Germinal center (tissue), 1 donor: ENCODE measurements around the gene CROCC2.

Experiments used
- DNase-seq: peaks from one replicate; pipeline ENCODE4 v3.0.0; 2012; ENCODE audit warnings: mixed read lengths, low spot score

CROCC2 gene

GRCh38 chr2:241038374-241039180 is 132.4 kb downstream of the CROCC2 start:
- no peak for DNase-seq

DNA sequence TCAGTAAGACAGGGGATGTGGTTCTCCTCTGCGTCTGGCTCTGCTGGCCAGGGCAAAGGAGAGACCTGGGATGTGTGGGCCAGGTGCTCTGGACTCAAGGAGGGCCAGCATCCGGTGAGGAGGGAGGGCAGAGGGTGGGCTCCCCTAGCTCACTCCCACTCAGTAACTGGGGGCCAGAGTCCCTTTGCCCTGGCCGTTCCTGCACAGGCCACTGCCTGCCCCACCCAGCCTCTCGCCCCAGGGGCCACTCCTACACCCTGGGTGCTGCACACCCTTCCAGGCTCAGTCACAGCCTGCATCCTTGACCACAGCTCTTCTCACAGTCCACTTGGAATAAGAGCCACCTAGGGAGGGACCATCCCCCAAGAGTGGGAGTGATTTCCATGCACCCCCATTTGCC is 133.3 kb downstream of the CROCC2 start:
- no peak for DNase-seq

DNA sequence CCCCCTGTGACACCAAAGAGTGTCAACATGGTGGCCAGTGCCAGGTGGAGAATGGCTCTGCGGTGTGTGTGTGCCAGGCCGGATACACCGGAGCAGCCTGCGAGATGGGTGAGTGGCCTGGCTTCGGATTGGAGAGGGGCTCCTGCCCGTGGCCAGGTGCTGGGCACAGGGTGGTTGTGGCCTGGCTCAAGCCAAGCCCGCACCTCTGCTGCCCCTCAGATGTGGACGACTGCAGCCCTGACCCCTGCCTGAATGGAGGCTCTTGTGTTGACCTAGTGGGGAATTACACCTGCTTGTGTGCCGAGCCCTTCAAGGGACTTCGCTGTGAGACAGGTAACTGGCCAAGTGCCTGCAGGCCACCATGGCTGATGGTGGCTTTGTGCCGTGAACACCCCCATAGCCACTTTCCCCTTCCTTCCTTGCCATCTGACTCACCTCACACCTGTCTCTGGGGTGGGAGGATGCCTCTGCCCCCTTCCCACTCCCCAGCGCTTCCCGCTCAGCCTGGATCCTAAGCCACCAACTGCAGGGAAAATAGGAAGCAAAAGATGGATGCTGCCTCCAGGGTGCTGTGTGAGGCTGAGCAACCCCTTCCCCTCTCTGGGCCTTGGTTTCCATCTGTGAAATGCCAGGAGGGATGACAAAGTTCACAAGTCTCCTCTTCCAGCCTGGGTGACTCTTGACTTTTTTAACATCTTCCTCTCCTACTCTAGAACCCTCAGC is 134.1 kb downstream of the CROCC2 start:
- no peak for DNase-seq

GRCh38 chr2:241041589-241042158 is 135.5 kb downstream of the CROCC2 start:
- DNase-seq, result peak; percentile 61
